NCI-H748 (cell line): ENCODE results near the gene PADI2.

Source experiments
- DNase-seq: peaks from one replicate; lab custom pipeline; 2025; ENCODE audit not compliant: unreplicated experiment; lab: John Stamatoyannopoulos, UW

Gene PADI2

DNA sequence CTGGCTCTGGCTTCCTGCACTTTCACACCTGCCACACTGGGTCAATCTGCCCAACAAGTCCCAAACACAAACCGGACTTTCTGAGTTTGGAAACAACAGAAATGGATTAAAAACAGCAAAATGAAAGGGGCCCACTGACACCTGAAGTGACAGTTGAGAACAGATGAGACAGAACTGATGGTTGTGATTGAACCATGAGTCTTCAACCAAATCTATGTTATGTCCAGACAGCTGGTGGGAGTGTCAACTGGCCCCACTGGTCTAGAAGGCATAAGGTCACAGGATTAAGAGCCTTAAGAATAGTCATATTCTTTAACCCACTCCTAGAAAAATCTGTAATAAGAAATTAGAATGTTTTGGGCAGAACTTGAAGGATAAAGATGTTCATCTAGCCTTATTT lies 94.5 kb downstream of the PADI2 start:
- DNase-seq: no peak

DNA sequence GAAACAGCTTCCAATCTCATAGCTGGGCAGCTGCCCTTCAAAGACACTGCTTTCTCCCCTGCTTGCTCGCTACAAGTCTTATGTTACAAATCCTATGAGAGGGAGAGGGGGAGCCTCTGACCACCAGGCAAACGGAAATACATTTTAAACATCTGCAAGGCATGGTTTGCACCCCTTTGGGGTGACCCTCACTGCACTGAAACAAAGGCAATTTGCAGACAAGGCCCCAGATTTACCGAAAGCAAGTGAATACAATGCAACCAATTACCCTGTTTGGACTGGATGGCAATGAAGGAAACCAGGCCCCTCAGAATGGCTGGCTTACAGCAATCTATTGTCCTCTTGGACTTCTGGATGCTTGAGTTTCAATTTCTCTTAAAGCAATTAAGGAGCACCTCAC lies 95.7 kb downstream of the PADI2 start:
- no peak for DNase-seq

DNA sequence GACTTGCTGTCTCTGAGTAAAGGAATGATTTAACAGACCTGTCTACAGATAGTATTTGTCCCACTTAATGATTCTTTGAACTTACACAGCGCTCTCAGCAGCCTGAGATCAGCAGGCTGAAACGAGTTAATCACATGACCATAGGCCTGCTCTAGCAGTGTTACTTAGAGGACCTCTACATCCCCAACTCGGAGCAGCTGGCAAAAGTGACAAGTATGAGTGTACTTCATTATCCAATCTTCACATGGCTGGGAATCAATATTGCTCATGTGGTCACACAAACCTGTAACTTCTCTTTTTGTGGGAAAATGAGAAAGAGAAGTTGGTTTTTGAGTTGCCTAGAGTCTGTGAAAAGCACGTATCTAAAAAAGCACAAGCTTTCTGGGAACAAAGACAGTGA lies 96.1 kb downstream of the PADI2 start:
- DNase-seq: no peak

DNA sequence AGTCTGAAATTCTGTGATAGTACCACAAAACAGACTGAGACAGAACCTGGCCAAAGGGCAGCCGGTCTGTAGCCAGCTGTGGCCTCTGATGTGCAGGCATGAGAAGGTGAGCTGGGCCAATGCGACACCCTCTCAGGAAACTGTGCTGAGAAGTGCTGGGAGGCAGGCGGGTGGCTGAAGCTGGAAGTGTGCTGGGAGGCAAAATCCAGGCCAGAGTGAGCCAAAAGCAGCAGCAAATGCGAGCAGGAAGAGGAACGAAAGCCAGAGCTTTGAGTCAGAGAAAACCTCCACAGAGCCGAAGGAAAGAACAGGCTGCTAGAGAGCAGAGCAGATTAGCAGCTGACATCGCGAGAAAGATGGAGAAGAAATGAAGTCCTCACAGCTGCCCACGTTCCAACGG lies 97.4 kb downstream of the PADI2 start:
- DNase-seq: no peak

DNA sequence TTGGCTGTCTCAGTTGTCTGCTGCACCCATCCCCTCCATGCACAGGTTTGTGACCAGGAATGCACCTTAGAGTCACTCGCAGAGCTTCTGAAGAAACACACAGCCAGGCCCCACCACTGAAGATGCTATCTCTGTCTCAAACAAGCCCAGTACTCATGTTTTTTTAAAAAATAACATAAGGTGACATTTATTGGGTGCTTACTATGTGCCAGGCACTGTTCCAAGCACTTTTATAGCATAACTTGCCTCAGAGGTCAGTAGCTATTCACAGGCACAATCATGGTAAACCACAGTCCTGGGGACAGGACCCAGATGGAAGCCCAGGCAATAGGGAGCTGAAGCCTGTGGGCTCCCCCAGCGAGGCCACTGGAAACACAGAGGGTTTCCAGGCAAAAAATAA lies 98.7 kb downstream of the PADI2 start:
- DNase-seq: no peak

DNA sequence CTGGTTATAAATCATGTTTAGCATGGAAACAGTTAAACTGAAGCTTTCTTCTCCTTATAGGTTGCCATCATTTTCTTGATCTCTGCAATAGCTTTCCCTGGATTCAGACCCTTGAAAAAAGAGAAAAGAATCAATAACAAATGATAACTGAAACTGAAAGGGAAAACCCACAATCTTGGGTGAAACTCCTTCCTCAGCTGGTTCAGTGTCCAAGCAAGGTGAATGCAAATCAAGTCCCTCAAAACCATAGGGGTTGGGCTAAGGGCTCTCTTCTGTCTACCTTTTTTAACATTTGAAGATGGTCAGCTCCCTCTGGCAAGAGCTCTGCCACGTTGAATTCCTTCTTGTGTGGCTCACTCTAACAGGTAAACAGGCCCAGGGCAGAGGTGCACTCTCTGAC lies 100.4 kb downstream of the PADI2 start:
- DNase-seq: no peak

DNA sequence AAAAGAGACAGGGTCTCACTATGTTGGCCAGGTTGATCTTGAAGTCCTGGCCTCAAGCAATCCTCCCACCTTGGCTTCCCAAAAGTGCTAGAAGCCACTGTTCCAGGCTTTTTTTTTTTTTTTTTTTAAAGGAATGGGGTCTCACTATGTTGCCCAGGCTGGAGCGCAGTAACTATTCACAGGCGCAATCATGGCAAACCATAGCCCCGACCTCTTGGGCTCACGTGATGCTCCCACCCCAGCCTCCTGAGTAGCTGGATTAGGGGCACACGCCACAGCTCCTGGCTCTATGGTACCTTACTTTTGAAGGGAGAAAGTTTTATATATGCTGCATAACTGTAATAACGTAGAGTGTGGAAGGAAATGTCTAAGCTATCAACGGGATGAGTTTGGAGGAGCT lies 101.8 kb downstream of the PADI2 start:
- DNase-seq: no peak
